ENCODE measurements around the gene CALR.
A peak's percentile ranks its signal among the peaks of the same experiment; 100 is the strongest.
"Not testable (repeated sequence)": the region's sequence is repeated elsewhere in the genome, so short reads cannot be mapped to it uniquely, and the experiment has no call there.

CALR gene

GRCh38 chr19:12955996-12956395 is 17.6 kb downstream of the CALR start:
- H3K9me3 ChIP-seq = no peaks in the 10 kb centered on the region
- H3K36me3 ChIP-seq = peaks cover 43% of the 10 kb centered on the region
- H3K4me1 ChIP-seq = peaks cover 32% of the 10 kb centered on the region
- H3K4me3 ChIP-seq (ENCODE audit: low read depth, low read length) = peak overlapping the region; percentile 94
- TF ChIP-seq, protein P1, sequence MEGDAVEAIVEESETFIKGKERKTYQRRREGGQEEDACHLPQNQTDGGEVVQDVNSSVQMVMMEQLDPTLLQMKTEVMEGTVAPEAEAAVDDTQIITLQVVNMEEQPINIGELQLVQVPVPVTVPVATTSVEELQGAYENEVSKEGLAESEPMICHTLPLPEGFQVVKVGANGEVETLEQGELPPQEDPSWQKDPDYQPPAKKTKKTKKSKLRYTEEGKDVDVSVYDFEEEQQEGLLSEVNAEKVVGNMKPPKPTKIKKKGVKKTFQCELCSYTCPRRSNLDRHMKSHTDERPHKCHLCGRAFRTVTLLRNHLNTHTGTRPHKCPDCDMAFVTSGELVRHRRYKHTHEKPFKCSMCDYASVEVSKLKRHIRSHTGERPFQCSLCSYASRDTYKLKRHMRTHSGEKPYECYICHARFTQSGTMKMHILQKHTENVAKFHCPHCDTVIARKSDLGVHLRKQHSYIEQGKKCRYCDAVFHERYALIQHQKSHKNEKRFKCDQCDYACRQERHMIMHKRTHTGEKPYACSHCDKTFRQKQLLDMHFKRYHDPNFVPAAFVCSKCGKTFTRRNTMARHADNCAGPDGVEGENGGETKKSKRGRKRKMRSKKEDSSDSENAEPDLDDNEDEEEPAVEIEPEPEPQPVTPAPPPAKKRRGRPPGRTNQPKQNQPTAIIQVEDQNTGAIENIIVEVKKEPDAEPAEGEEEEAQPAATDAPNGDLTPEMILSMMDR (IDR thresholded peaks at IDR 0.05; ENCODE audit: low read depth, low read length) = no peak
- DNase-seq = no peak
- no peaks in the 10 kb centered on the region for H3K27me3 ChIP-seq

DNA sequence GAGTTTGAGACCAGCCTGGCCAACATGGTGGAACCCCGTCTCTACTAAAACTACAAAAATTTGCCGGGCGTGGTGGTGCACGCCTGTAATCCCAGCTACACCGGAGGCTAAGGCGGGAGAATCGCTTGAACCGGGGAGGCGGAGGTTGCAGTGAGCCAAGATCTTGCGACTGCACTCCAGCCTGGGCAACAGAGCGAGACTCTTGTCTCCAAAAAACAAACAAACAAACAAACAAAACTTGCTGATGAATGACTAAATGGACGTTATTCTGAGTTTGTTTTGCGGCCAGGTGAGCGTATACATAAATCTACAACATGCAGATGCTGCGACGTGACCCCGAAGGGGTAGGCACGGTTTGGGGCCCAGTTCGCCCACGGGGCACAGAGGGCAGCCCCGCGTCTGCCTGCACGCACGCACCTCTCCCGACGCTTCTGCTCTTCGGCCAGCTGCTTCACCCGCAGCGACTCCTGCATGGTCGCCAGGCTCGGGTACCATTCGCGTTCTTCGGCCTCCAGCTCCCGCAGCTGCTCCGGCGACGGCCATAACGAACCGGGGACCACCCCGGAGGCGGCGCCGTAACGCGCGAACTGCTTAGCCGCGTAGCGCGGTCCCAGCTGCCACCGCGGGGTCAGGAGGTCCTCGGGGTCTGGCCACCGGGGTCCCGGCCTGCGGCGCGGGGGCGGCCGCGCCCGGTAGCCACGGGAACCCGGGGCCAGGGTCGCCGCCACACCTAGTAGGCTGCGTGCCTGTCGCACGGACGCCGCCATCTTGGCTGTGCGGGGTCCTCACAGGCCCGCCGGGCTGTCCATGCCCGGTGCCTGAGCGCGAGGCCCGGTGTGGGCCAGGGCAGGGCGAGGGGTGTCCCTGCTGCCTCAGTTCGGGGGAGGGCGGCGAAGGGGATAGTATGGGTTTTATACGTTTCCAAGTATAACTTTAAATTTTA is 18.3 kb downstream of the CALR start, which contains the start of gene GADD45GIP1:
GADD45GIP1 (minus strand) TSS at position 778 of the 943 bp plus-strand sequence; CDS start at position 767, 11 bp downstream.
- Histone ChIP-seq H3K4me1 (peaks cover 32% of the 10 kb centered on the region), H3K4me3 (ENCODE audit: low read depth, low read length) (peak within 1 kb of the TSS; percentile 94), H3K9me3 (no peaks in the 10 kb centered on the region), H3K27me3 (no peaks in the 10 kb centered on the region), H3K36me3 (peaks cover 36% of the 10 kb centered on the region)
- TF ChIP-seq, protein P1 (IDR thresholded peaks at IDR 0.05; ENCODE audit: low read depth, low read length) = no peak
- peak; percentile 90 for DNase-seq

- H3K4me1 ChIP-seq = peaks cover 27% of the 10 kb centered on the region
- H3K27me3 ChIP-seq, DNase-seq, H3K9me3 ChIP-seq: not testable (repeated sequence)
- H3K4me3 ChIP-seq (ENCODE audit: low read depth, low read length) = peak overlapping the region; percentile 94
- peaks cover 28% of the 10 kb centered on the region for H3K36me3 ChIP-seq
These were observed 19.1 kb downstream of the CALR start for GRCh38 chr19:12957389-12957952.

DNA sequence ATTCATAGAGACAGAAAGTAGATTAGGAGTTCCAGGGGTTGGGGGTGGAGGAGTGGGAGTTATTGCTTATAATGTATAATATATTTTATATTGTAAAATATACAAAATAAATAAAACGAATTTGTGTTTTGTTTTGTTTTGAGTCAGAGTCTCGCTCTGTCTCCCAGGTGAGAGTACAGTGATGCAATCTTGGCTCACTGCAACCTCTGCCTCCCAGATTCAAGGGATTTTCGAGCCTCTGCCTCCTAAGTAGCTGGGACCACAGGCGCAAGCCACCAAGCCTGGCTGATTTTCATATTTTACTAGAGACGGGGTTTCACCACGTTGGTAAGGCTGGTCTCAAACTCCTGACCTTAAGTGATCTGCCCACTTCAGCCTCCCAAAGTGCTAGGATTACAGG is 21.1 kb downstream of the CALR start:
- Histone ChIP-seq H3K36me3 (peaks cover 13% of the 10 kb centered on the region), H3K9me3 (no peaks in the 10 kb centered on the region), H3K4me3 (ENCODE audit: low read depth, low read length) (no peak overlapping the region), H3K4me1 (peaks cover 10% of the 10 kb centered on the region), H3K27me3 (no peaks in the 10 kb centered on the region)
- no peak for DNase-seq
- TF ChIP-seq, protein P1 (IDR thresholded peaks at IDR 0.05; ENCODE audit: low read depth, low read length) = no peak

- no peaks in the 10 kb centered on the region for H3K4me1 ChIP-seq
- TF ChIP-seq, protein P1 (IDR thresholded peaks at IDR 0.05; ENCODE audit: low read depth, low read length) = peak; percentile 82
These were observed 26.8 kb downstream of the CALR start for GRCh38 chr19:12965017-12965811.

GRCh38 chr19:12965812-12966135 is 27.4 kb downstream of the CALR start:
- Histone ChIP-seq H3K4me1 (no peaks in the 10 kb centered on the region), H3K36me3 (no peaks in the 10 kb centered on the region), H3K4me3 (ENCODE audit: low read depth, low read length) (peak overlapping the region; percentile 68), H3K27me3 (no peaks in the 10 kb centered on the region), H3K9me3 (no peaks in the 10 kb centered on the region)
- DNase-seq = no peak
- TF ChIP-seq, protein P1 (IDR thresholded peaks at IDR 0.05; ENCODE audit: low read depth, low read length) = no peak

More at GRCh38 chr19:12965017-12965811, 26.8 kb downstream of the CALR start:
- DNase-seq = peak; percentile 86
- H3K4me3 ChIP-seq (ENCODE audit: low read depth, low read length) = peak overlapping the region; percentile 68
- no peaks in the 10 kb centered on the region for H3K9me3 ChIP-seq
- H3K36me3 ChIP-seq = no peaks in the 10 kb centered on the region
- no peaks in the 10 kb centered on the region for H3K27me3 ChIP-seq

Measured in BE2C (cell line).